Measurements from ENCODE around the gene MFSD6.
"Not testable (repeated sequence)": the region's sequence is repeated elsewhere in the genome, so short reads cannot be mapped to it uniquely, and the experiment has no call there.

MFSD6 gene

GRCh38 chr2:190501702-190502407 is 93.7 kb downstream of the MFSD6 start:
- no peak for DNase-seq (ENCODE audit: low read depth)

DNA sequence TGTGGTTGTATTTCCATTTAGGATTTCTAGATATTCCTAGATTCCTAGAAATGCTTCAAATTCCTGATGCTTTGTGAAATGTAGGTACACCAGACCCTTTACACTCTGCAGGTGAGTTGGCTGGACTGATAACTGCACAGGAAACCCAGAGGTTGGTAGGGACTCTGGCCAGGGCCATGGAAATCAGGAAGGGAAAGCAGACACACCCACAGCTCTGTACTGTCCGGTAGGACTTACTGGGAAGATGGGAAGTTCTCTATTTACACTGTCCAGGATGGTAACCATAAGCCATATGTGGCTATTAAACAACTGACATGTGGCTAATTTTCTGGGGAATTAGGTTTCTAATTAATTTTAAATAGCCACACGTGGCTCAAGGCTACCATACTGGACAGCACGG is 94.9 kb downstream of the MFSD6 start:
- DNase-seq (ENCODE audit: low read depth), result no peak

DNA sequence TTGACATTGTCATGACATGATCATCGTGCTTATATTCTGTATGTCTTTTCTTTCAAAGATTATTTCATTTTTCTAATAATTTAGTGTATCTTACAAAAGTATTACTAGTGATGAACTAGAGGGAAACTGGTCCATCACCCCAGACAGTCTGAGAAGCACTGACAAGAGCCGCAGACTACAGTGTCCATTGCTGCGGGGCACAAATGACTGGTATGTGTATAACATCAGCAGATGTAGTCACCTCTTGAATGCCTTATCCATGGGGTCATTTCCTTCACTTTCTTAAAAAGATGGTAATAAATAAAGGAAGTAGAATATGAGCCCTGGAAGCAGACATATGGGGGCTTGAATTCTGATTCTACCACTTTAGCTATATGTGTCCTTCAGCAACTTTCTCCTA is 96.8 kb downstream of the MFSD6 start:
- no peak for DNase-seq (ENCODE audit: low read depth)

- no peak for DNase-seq (ENCODE audit: low read depth)
These were observed 97.5 kb downstream of the MFSD6 start for GRCh38 chr2:190505696-190506095.

- DNase-seq (ENCODE audit: low read depth), result no peak
These were observed 98.5 kb downstream of the MFSD6 start for GRCh38 chr2:190506666-190507065.

GRCh38 chr2:190507135-190507534 is 99.0 kb downstream of the MFSD6 start:
- DNase-seq (ENCODE audit: low read depth), result no peak

DNA sequence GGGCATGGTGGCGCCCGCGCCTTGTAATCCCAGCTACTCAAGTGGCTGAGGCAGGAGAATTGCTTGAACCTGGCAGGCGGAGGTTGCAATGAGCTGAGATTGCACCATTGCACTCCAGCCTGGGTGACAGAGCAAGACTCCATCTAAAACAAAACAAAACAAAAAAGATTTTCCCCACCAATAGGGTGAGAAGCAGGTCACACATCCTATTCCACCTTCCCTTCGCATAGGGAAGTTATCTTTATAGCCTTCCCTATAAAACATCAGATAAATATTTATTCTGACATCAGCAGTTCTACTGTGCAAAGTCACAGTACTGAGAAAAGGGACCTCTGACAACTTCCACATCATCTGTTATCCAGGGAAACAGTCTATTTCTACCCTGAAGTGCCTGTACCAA is 101.7 kb downstream of the MFSD6 start:
- not testable (repeated sequence) for DNase-seq (ENCODE audit: low read depth)

GRCh38 chr2:190511104-190511503 is 102.9 kb downstream of the MFSD6 start:
- no peak for DNase-seq (ENCODE audit: low read depth)

- no peak for DNase-seq (ENCODE audit: low read depth)
These were observed 104.5 kb downstream of the MFSD6 start for GRCh38 chr2:190512539-190513095.

DNA sequence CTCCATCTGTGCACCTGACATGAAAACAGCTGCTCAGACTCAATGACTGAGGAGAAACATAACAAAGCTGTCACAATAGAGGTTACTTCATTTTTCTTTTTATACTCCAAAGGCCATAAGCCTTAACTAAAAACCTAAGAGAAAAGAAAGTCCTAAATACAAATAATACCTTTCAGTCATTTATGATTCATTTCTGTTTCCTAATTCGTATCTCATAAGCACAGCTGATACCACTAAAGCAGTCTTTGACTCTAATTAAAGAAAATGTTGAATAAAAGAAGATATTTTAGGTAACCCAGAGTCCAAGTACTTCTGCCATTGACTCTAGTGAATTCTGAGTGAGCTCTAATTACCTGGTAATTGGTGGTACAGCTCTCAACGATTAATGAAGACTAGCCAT is 105.7 kb downstream of the MFSD6 start:
- DNase-seq (ENCODE audit: low read depth), result no peak

DNA sequence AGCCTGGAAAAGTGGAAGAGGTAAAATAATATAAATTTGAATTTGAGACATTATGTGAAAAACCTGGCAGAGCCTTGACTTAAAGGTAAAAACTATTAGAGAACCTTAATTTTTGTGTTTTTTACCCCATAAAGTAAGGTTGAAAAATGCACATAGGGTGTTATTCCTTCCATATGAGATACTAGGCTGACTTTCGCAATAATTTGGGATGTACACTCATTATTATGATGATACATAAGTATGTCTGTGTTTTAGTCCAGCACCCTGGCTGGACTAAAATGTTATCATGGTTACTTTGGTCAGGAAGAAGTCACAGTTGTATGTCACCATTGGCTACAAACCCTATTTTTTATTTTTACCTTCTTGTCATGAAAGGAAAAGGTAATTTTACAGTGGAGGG is 106.5 kb downstream of the MFSD6 start:
- no peak for DNase-seq (ENCODE audit: low read depth)

GRCh38 chr2:190515687-190516086 is 107.5 kb downstream of the MFSD6 start:
- no peak for DNase-seq (ENCODE audit: low read depth)

DNA sequence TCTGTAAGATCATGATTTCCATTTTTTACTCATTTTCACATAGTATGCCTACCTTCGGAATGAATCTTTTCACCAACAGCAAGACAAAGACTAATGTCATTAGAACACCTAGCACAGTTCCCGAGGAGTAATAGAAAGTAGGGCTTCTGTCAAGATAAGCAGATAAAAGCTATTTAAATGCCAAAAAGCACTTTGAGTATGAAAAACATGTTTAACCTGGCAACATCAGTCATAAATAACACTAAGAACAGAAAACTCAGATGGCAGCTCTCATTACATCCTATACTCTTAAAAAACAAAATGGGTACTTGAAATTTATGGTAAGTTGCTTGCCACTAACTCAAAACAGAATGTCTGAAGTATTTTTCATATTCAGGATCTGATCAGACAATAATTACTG is 109.3 kb downstream of the MFSD6 start:
- DNase-seq (ENCODE audit: low read depth), result no peak

DNA sequence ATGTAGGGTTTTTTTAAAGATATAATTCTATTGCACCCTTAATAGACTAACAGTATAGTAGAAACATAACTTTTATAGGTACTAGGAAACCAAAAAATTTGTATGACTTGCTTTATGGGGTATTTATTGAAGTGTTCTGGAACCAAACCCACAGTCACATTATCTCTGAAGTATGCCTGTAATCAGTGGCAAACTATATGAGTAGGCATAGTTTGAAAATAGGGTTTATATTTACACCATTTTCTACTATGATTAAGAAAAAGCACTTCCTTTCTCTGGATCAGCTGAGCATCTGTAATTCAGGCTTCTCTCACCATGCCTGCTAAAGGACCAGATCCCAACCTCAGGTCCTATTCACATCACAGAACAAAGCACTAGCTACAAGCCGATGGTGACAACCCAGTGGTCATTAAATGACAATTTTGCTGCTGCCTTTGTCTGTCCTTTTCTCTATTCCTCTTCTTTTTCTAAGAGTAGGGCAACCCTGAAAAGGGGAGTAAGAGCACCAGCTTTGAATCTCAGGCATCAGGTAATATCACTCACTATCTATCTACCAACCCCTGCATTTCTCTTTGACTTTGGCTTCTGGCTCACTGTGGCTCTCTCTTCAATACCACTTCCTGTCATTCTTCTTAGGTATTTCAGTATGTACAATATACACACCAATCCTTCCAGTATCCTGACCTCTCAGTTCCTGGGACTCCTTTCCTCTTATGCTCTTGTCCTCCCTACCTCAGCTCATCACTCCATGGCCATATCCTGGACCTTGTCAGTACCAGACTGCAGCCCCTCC is 112.0 kb downstream of the MFSD6 start:
- DNase-seq (ENCODE audit: low read depth), result no peak

DNA sequence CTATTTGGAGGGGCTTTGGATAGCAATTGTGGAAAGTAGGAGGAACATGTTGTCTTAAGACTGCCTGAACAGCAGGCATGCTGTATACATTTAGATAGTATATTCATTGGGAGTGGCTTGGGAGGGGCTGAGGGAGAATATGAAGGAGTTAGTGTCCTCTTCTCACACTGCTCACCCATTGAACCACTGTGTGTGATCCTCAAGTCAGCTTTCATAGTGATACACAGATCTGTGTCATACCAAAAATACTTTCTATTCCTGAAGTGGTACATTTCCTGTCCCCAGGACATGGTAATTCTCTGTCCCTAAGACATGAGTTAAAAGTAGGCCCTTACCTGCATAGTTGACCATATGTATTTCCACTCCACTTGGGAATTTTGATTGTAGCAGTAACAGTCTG is 116.8 kb downstream of the MFSD6 start:
- DNase-seq (ENCODE audit: low read depth), result no peak

DNA sequence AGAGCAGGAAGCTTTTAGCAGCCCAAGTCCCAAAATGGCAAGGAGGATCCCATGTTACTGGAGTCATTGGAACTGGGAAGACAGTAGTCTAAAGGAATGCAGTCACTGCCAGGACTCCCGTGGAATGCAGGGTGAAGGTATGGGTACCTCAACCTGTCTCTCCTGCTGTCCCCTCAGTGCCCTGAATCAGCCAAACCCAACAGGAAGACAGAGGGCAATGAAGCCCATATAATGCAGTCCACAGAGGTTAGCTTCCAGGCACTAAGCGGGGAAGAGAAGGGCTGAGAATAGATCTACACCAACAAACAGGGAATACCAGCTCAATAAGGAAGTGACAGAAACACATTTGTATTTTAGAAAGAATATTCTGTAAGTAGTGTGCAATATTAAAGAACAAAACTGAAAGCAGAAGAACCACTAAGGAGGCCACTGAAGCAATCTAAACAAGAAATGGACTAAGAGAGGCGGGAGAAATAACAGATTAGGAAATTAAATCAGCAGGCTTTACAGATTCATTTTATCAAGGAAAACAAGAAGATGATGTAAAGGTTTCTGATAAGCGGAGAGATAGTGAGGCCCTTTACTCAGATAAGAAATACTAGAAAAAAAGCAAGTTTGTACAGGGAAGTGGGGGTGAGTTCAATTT is 118.1 kb downstream of the MFSD6 start:
- DNase-seq (ENCODE audit: low read depth), result no peak

DNA sequence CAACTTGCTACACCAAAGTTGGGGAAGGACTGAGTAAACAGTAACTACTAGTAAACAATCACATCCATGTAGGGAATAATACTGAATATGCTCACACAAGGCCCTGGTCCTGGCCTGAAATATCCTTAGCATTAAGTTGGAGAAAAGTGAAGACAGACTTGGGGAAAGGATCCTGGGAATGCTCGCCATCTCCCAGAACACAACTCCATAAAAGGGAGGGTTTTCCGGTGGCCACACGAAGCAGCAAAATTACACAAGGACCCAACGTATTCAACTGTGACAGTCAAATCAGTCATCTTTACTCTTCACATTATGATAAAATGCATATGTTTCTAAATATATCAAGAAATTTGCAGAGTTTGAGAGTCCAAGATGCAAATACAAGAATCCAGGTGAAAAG is 119.1 kb downstream of the MFSD6 start:
- no peak for DNase-seq (ENCODE audit: low read depth)

DNA sequence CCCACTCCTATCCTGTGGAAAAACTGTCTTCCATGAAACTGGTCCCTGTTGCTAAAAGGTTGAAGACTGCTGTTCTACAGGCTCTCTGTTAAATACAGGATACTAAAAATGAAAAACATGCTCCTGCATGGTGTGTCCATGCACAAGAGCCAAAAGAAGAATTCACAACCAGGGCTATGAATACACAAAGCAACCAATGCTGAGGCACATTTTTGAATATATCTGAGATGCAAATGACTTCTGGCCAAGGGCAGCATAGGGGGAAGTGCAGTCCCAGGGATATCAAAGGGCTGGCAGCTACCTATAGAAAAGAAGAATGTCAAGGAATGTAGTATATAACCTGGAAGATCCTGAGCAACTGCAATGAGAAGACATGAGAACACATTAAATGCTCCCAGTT is 119.8 kb downstream of the MFSD6 start:
- DNase-seq (ENCODE audit: low read depth), result no peak

- no peak for DNase-seq (ENCODE audit: low read depth)
These were observed 120.4 kb downstream of the MFSD6 start for GRCh38 chr2:190528521-190529001.

DNA sequence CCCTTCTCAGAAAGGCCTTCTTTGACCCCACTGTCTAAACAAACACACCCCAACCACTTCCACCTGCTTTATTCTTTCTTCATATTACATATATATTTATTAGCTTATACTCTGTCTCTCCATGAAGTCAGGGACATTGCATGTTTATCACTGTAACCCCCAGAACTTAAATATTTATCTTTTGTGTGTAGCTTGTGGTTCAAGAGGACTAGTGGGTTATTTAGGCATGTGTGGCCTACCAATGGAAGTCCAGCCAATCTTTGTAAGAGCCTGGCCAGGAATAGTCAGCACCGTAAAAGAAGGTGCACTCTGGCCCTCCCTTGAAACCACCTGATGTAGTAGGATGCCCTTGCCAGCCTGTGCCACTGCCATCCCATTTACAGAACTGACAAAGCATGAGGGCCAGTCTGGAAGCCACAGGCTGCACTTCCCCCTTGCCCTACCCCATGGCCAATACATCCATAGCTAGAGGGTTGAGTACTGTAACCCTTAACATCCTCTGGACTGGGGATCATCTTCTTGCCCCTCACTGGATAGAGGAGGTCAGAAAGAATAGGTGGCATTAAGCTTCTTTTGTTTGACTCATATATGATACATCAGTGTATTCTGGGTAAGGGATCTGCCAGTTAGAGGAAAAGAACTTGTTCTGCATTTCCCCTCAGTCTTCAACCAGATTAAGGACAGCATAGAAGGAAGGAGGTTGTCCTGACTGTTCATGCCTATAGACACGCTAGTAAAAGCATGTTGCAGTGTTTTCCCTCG is 121.5 kb downstream of the MFSD6 start:
- no peak for DNase-seq (ENCODE audit: low read depth)

GRCh38 chr2:190530248-190530900 is 122.2 kb downstream of the MFSD6 start:
- DNase-seq (ENCODE audit: low read depth), result no peak
